ENCODE measurements around the gene IQGAP1. TPM values are rescaled to one million over a fixed set of nuclear protein-coding genes. Genes with fewer than 3 reads are reported as not detected.
A peak's percentile ranks its signal among the peaks of the same experiment; 100 is the strongest.

IQGAP1 gene
- total RNA-seq, 1 experiment from 2014 or later, result 72.4 TPM

GRCh38 chr15:90530250-90531051 is 142.4 kb downstream of the IQGAP1 start:
- Histone ChIP-seq H4K5ac (ENCODE audit: insufficient read length, low read depth, low read length) (no peak overlapping the region), H3K14ac (ENCODE audit: insufficient read depth, low read length) (no peak overlapping the region; the same call in 1 of the 2 replicates), H3K27me3 (ENCODE audit: insufficient read depth, low read length) (peaks cover 14% of the 10 kb centered on the region), H3K9ac (ENCODE audit: extremely low read depth, insufficient read length, low read length) (no peak overlapping the region), H3K79me1 (ENCODE audit: insufficient read depth, low read depth, low read length, poor library complexity, severe bottlenecking) (no peaks in the 10 kb centered on the region), H4K20me1 (ENCODE audit: control insufficient read depth, insufficient read depth, insufficient read length) (no peaks in the 10 kb centered on the region), H2BK12ac (ENCODE audit: insufficient read length, low read depth, low read length) (no peak overlapping the region), H2AK5ac (ENCODE audit: insufficient read length, low read length) (no peak overlapping the region), H3K4ac (ENCODE audit: low read depth, low read length) (no peak overlapping the region), H4K91ac (ENCODE audit: insufficient read length, low read depth, low read length) (no peak overlapping the region), H2BK20ac (ENCODE audit: low read depth, low read length, poor library complexity, severe bottlenecking) (no peak overlapping the region), H3K56ac (ENCODE audit: insufficient read length, low read depth, low read length) (no peak overlapping the region), H3K27ac (ENCODE audit: insufficient read length, low read depth, low read length) (no peak overlapping the region), H3K4me2 (ENCODE audit: insufficient read depth, insufficient read length, low read length) (peak overlapping the region; percentile 76), H2AFZ (ENCODE audit: low read length) (no peak overlapping the region), H3T11ph (ENCODE audit: low read length) (no peak overlapping the region), H3K4me1 (ENCODE audit: insufficient read depth, low read length) (no peaks in the 10 kb centered on the region; the same call in 1 of the 2 replicates), H3K18ac (ENCODE audit: insufficient read length, low read depth, low read length) (no peak overlapping the region), H2BK5ac (ENCODE audit: insufficient read length, low read length) (no peak overlapping the region), H2BK15ac (ENCODE audit: low read depth, low read length) (no peak overlapping the region), H3K9me3 (ENCODE audit: control insufficient read depth, low read depth, low read length) (no peaks in the 10 kb centered on the region), H4K8ac (replicated peaks; ENCODE audit: insufficient read length, low read depth, low read length) (no peak overlapping the region), H2BK120ac (ENCODE audit: low read depth, low read length, poor library complexity, severe bottlenecking) (no peak overlapping the region), H3K23me2 (ENCODE audit: insufficient read length, low read depth, low read length, poor library complexity, severe bottlenecking) (peaks cover 5% of the 10 kb centered on the region), H3K23ac (ENCODE audit: insufficient read length, low read depth, low read length) (no peak overlapping the region), H3K79me2 (ENCODE audit: insufficient read depth, low read length) (no peaks in the 10 kb centered on the region)
- peaks cover 6 to 18% of the 10 kb centered on the region in 2 experiments for H3K4me1 Mint-ChIP-seq
- no peak overlapping the region; a peak in 1 of 7 replicates for H3K27ac Mint-ChIP-seq
- peaks cover 70% of the 10 kb centered on the region for H3K27me3 Mint-ChIP-seq (ENCODE audit: low read depth)
- no peaks in the 10 kb centered on the region for H3K36me3 Mint-ChIP-seq (ENCODE audit: insufficient read depth in 1 of 3, low read depth in 3 of 3)
- peak; percentile 49 for DNase-seq
- WGBS (ENCODE audit: extremely low coverage, insufficient read length, low lambda C conversion rate), result no CpG with 5 or more reads among the region's 76 CpGs
- peaks cover 0 to 4% of the 10 kb centered on the region in 2 experiments; a peak in 3 of 5 replicates for H3K9me3 Mint-ChIP-seq
- no peak for TF ChIP-seq CTCF (conservative IDR thresholded peaks at IDR 0.05)
- peak overlapping the region; percentile 62 to 87 for H3K4me3 Mint-ChIP-seq

All from H9 (cell line).